ENCODE data around the gene TNFAIP6. TPM values are rescaled to one million over a fixed set of nuclear protein-coding genes. Genes with fewer than 3 reads are reported as not detected.

TNFAIP6 gene
- total RNA-seq, 1 experiment from 2014 or later = not detected

- TF ChIP-seq EGR1 (IDR thresholded peaks at IDR 0.05; ENCODE audit: low read depth) = no peak
- TF ChIP-seq CBX3 (IDR thresholded peaks at IDR 0.05; ENCODE audit: low read depth) = no peak
- TF ChIP-seq POLR2A (IDR thresholded peaks at IDR 0.05; ENCODE audit: borderline replicate concordance, extremely low read depth, insufficient read depth, insufficient read length) = no peak
- TF ChIP-seq EZH2phosphoT487 (IDR thresholded peaks at IDR 0.05; ENCODE audit: borderline replicate concordance) = no peak
- no peak for TF ChIP-seq EZH2 (IDR thresholded peaks at IDR 0.05)
- TF ChIP-seq SIN3A (IDR thresholded peaks at IDR 0.05; ENCODE audit: low read depth) = no peak
- TF ChIP-seq TCF7L2 (IDR thresholded peaks at IDR 0.05; ENCODE audit: borderline replicate concordance, extremely low read depth, insufficient read depth, insufficient read length) = no peak
- TF ChIP-seq, protein P1, sequence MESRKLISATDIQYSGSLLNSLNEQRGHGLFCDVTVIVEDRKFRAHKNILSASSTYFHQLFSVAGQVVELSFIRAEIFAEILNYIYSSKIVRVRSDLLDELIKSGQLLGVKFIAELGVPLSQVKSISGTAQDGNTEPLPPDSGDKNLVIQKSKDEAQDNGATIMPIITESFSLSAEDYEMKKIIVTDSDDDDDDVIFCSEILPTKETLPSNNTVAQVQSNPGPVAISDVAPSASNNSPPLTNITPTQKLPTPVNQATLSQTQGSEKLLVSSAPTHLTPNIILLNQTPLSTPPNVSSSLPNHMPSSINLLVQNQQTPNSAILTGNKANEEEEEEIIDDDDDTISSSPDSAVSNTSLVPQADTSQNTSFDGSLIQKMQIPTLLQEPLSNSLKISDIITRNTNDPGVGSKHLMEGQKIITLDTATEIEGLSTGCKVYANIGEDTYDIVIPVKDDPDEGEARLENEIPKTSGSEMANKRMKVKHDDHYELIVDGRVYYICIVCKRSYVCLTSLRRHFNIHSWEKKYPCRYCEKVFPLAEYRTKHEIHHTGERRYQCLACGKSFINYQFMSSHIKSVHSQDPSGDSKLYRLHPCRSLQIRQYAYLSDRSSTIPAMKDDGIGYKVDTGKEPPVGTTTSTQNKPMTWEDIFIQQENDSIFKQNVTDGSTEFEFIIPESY (IDR thresholded peaks at IDR 0.05; ENCODE audit: extremely low read depth, insufficient replicate concordance, low read length) = no peak
- no peak for TF ChIP-seq MAX (IDR thresholded peaks at IDR 0.05)
- no peak for TF ChIP-seq CTCF (IDR thresholded peaks at IDR 0.05 in 2 of 3, conservative IDR thresholded peaks at IDR 0.05 in 1 of 3; ENCODE audit: borderline replicate concordance in 1 of 3, insufficient read depth in 1 of 3, low read depth in 2 of 3, low read length in 2 of 3)
- no peak for TF ChIP-seq POLR2AphosphoS5 (IDR thresholded peaks at IDR 0.05; ENCODE audit: low read depth, low read length)
- no peak for TF ChIP-seq FOSL1 (IDR thresholded peaks at IDR 0.05; ENCODE audit: low read depth)
- no peak for TF ChIP-seq CEBPB (IDR thresholded peaks at IDR 0.05; ENCODE audit: low read depth)
- no peak for TF ChIP-seq JUND (IDR thresholded peaks at IDR 0.05)
- no peak for TF ChIP-seq ZNF274 (IDR thresholded peaks at IDR 0.05; ENCODE audit: low read depth, low read length)
- TF ChIP-seq, protein P2, sequence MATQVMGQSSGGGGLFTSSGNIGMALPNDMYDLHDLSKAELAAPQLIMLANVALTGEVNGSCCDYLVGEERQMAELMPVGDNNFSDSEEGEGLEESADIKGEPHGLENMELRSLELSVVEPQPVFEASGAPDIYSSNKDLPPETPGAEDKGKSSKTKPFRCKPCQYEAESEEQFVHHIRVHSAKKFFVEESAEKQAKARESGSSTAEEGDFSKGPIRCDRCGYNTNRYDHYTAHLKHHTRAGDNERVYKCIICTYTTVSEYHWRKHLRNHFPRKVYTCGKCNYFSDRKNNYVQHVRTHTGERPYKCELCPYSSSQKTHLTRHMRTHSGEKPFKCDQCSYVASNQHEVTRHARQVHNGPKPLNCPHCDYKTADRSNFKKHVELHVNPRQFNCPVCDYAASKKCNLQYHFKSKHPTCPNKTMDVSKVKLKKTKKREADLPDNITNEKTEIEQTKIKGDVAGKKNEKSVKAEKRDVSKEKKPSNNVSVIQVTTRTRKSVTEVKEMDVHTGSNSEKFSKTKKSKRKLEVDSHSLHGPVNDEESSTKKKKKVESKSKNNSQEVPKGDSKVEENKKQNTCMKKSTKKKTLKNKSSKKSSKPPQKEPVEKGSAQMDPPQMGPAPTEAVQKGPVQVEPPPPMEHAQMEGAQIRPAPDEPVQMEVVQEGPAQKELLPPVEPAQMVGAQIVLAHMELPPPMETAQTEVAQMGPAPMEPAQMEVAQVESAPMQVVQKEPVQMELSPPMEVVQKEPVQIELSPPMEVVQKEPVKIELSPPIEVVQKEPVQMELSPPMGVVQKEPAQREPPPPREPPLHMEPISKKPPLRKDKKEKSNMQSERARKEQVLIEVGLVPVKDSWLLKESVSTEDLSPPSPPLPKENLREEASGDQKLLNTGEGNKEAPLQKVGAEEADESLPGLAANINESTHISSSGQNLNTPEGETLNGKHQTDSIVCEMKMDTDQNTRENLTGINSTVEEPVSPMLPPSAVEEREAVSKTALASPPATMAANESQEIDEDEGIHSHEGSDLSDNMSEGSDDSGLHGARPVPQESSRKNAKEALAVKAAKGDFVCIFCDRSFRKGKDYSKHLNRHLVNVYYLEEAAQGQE (IDR thresholded peaks at IDR 0.05; ENCODE audit: low read depth) = no peak
- no peak for TF ChIP-seq ELF1 (IDR thresholded peaks at IDR 0.05; ENCODE audit: borderline replicate concordance, low read depth)
- DNase-seq (ENCODE audit: low read depth, low spot score) (no peak), ATAC-seq (no peak)
- intact Hi-C loops (cut with micrococcal nuclease) = no loop called here
- BruUV-seq (replicated peaks) = no TSS peak
- Histone ChIP-seq H3K4me3 (replicated peaks in 1 of 2; ENCODE audit: low read depth in 1 of 2, low read length in 2 of 2) (no peak overlapping the region), H3K9me3 (ENCODE audit: control insufficient read depth in 1 of 2, insufficient read depth in 1 of 2, low read depth in 1 of 2, low read length in 2 of 2) (no peaks in the 10 kb centered on the region), H3K27ac (ENCODE audit: low read depth, low read length) (no peak overlapping the region), H3K4me2 (ENCODE audit: low read length) (no peak overlapping the region), H3K79me2 (ENCODE audit: insufficient read depth, low read length) (no peaks in the 10 kb centered on the region), H3K9ac (ENCODE audit: low read length) (no peak overlapping the region), H4K20me1 (ENCODE audit: insufficient read depth) (no peaks in the 10 kb centered on the region), H3K27me3 (ENCODE audit: insufficient read depth, low read length) (no peaks in the 10 kb centered on the region), H3K36me3 (ENCODE audit: control insufficient read depth in 1 of 2, insufficient read depth in 2 of 2, low read length in 2 of 2) (no peaks in the 10 kb centered on the region), H3K9me2 (ENCODE audit: insufficient read depth) (no peaks in the 10 kb centered on the region), H3K4me1 (ENCODE audit: control insufficient read depth in 1 of 2, insufficient read depth in 2 of 2, low read length in 2 of 2) (no peaks in the 10 kb centered on the region), H2AFZ (ENCODE audit: low read depth, low read length, poor library complexity, severe bottlenecking) (no peak overlapping the region)
- RAD21 ChIA-PET (ENCODE audit: low non-redundant PET in 1 of 2, low total read pairs in 2 of 2, uncharacterized antibody in 2 of 2, unreplicated experiment in 2 of 2) = no interaction called here
- POLR2A ChIA-PET = no interaction called here
- CTCF ChIA-PET = no interaction called here
These were observed 23.3 kb downstream of the TNFAIP6 start for GRCh38 chr2:151380580-151381235.
